C4-2B (cell line): ENCODE data around the gene ATP8B1.

Experiments used
- CTCF ChIP-seq: fragments of 450-650 bp; conservative IDR thresholded peaks from 2 replicates; pipeline ENCODE4 v1.5.1; 2017; ENCODE audit warnings: mild to moderate bottlenecking
- ZFX ChIP-seq: fragments of 450-650 bp; IDR thresholded peaks from 2 replicates; pipeline ENCODE4 v1.6.1; 2017

- TF ChIP-seq CTCF: no peak
- TF ChIP-seq ZFX: no peak
Measured at GRCh38 chr18:57775937-57776336, 27.2 kb downstream of the ATP8B1 start.
